ENCODE measurements around the gene PRPF38A.
"Not testable (repeated sequence)": the region's sequence is repeated elsewhere in the genome, so short reads cannot be mapped to it uniquely, and the experiment has no call there.

The PRPF38A gene

GRCh38 chr1:52404116-52404974, at the start of gene PRPF38A, which contains the start of gene ORC1:
PRPF38A (plus strand) TSS chr1:52404602; CDS start chr1:52404750, 148 bp downstream.
ORC1 (minus strand) TSS chr1:52404423; CDS start chr1:52402223, 2,200 bp downstream.
- peak; percentile 99 for DNase-seq

DNA sequence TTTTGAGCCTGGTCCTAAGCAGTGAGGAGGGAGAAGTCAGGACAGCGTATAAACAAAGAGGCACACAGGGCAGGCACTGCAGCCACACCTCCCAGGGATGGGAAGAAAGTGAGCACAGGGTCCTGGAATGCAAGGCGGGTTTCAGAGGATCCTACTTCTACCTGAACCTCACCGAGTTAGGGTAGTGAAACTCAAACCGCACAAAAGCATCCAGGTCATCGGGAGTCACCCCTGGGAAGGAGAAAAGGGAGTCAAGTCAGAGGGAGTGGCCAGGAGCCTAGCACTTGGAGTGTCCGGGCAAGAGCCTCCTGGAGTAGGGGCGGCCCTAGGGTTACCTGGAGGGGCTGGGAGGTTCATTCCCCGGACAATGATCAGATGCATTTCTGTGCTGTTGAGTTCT, 49.0 kb upstream of the PRPF38A start:
- DNase-seq: no peak

DNA sequence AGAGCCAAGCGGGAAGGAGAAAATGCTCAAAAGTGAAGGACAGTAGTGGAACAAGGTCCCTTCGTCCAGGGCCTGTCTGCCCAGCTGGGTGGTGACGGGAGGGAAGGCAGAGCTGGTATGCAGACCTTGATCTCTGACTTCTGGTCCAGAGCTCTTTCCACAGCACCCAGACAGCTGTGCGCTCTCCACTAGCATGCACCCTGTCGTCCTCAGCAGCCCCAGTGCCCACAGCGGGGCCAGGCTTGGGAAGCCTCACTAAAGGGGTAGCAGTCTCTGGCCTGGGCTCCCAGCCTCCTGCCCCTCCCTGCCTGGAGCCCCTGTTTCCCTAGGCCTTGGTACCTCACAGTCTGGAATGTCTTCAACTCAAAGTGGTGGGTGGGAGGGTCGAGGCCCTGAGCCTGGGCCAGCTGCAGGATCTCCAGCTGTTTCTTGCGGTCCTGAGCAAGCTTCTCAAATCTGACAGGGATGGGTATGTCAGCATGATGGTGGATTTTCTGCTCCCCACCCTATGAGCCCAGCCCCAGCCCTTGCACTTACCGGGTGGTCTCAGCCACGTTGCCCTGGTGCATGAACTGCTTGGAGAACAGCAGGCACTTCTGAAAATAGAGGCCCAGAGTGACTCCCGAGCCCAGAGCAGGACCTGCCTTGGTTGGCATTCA, 48.4 kb upstream of the PRPF38A start:
- no peak for DNase-seq

DNA sequence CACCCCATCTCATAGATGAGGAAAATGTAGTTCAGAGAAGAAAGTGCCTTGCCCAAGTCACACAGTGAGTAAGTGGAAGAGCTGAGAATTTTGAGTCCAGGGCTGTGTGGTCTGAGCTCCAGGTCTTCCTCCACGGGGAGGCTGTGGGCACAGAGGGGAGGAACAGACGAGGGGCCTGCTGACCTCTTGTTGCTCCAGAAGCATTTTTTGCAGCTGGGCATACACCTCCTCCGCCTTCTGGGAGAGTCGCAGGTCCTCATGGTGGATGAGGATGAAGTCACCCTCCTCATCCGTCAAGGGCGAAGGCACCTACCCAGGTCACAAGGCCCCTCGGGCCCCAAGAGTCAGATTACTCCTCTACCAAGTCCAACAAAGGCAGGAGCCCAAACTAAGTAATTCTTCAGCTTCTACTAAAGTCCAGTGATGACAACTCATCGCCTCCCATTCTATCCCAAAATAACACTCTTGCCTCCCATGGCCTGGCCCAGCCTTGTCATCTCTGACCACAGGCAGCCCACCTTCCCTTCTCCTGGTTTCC, 47.5 kb upstream of the PRPF38A start:
- no peak for DNase-seq

DNA sequence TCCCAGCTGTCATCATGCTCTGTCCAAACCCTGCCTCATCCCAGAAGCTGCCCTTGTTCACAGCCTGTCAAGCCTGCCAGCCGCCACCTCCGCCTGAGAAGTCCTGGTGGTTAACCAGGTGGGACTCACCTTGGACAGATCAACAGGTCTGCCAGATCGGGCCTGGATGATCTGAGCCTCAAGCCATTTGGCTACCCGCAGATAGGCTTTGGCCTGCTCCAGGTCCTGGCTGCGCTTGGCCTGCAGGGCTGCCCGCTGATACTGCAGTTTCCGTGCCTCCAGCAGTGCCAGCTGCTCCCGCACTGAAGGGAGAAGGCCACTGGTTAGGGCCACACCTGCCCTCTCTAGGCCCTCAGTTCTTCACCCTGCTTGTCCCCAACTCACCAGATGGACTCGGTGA, 47.0 kb upstream of the PRPF38A start:
- DNase-seq: no peak

- DNase-seq: no peak
Observed at GRCh38 chr1:52358851-52359497, 45.4 kb upstream of the PRPF38A start.

GRCh38 chr1:52359676-52360594, 44.5 kb upstream of the PRPF38A start:
- no peak for DNase-seq

GRCh38 chr1:52360595-52360968, 43.8 kb upstream of the PRPF38A start:
- no peak for DNase-seq

- DNase-seq: no peak
Observed at GRCh38 chr1:52364235-52364839, 40.1 kb upstream of the PRPF38A start.

- DNase-seq: no peak
Observed at GRCh38 chr1:52365071-52365745, 39.2 kb upstream of the PRPF38A start.

GRCh38 chr1:52365746-52366516, 38.5 kb upstream of the PRPF38A start, which contains the start of gene CC2D1B:
CC2D1B (minus strand) TSS chr1:52366205; CDS start chr1:52364620, 1,585 bp downstream.
- DNase-seq: peak; percentile 100

DNA sequence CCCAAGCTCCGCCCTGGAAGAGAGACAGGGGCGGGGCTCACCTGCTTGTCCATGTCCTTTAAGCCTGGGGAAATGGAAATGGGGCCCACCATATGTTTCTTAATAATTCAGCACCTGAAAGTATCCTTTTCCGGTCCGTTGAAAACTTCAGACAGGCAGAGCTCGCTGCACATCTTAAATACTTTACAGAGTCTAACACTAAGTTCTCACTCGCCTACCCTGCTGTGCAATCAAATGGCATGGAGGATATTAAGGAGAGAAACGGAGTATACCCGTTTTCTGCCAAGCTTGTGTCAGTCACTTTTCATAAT, 37.9 kb upstream of the PRPF38A start:
- DNase-seq: no peak

DNA sequence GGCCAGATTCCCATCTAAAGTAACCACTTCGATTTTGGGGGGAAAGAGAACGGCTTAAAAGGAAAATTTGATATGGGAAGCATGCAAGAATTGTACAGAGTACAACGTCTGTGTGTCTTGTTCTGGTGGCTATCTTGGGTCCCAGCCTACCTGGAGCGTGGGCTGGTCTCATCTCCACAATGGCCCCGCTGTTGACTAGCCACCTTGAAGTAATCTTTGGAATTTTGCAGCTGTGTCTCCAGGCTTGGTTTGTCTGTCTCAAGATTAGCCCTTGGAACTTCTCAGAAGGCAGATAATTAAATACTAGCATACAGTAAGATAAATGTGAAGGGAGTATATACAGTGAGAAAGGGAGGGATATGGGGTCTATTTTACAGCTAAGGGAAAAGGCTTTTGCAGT, 37.1 kb upstream of the PRPF38A start:
- DNase-seq: no peak

- DNase-seq: peak; percentile 86
Observed at GRCh38 chr1:52368383-52369172, 35.8 kb upstream of the PRPF38A start.

- DNase-seq: not testable (repeated sequence)
Observed at GRCh38 chr1:52369851-52370250, 34.6 kb upstream of the PRPF38A start.

- no peak for DNase-seq
Observed at GRCh38 chr1:52385376-52385775, 19.0 kb upstream of the PRPF38A start.

GRCh38 chr1:52386458-52386857, 17.9 kb upstream of the PRPF38A start:
- DNase-seq: no peak

DNA sequence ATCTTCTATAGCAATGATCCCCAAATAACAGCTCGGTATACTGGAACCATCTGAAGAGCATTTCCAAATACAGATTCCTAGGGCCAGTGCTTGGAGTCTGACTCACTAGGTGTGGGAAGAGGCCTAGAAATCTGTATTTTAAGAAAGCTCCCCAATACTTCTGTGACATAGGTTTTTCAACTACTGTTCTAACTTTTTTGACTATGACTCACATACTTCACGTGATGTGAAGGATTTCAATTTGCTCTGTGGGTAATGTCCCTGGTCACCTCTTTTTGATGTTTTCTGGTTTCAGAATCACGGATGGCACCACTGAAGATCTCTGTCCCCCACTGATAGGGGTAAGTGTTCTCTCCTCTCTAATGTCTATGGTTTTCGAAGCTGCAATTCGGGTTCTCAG, 11.2 kb upstream of the PRPF38A start:
- no peak for DNase-seq

DNA sequence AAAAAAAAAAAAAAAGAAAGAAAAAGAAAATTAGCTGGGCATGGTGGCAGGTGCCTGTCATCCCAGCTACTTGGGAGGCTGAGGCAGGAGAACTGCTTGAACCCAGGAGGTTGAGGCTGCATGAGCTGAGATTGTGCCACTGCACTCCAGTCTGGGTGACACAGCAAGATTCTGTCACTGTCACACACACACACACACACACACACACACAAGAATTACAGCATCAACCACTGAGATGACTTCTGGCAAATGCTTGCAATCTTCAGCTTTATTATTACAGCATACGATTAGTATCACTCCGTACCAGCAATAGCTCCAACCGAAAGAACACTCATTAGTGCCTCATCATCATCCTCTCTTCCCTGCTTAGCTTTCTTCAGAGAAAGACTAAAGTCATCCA, 4.8 kb upstream of the PRPF38A start:
- DNase-seq: no peak

- no peak for DNase-seq
Observed at GRCh38 chr1:52400131-52400530, 4.3 kb upstream of the PRPF38A start.

All from NCI-H774 (cell line).